Stimulated activated naive CD8-positive, alpha-beta T cell treated with anti-CD3 and anti-CD28 coated beads, Interleukin-15, Interleukin-2, amounts not matched to agents 100 ng/mL and 50 ng/mL, for 24 hours (primary cell): ENCODE measurements around the gene PTGDR2.

Source experiments
- H3K27ac Mint-ChIP-seq: one replicate; pipeline ENCODE4 v1.8.0; 2021; ENCODE audit warnings: mild to moderate bottlenecking, mixed read lengths
- H3K27me3 Mint-ChIP-seq: one replicate; pipeline ENCODE4 v1.8.0; 2021; ENCODE audit warnings: mixed read lengths
- H3K36me3 Mint-ChIP-seq: one replicate; pipeline ENCODE4 v1.8.0; 2021; ENCODE audit warnings: low read depth, mixed read lengths
- H3K4me1 Mint-ChIP-seq: one replicate; pipeline ENCODE4 v1.8.0; 2021; ENCODE audit warnings: low read depth, mixed read lengths
- H3K4me3 Mint-ChIP-seq: one replicate; pipeline ENCODE4 v1.8.0; 2021; ENCODE audit warnings: mild to moderate bottlenecking, mixed read lengths
- H3K9me3 Mint-ChIP-seq: one replicate; pipeline ENCODE4 v1.8.0; 2021; ENCODE audit warnings: mixed read lengths

The PTGDR2 gene

DNA sequence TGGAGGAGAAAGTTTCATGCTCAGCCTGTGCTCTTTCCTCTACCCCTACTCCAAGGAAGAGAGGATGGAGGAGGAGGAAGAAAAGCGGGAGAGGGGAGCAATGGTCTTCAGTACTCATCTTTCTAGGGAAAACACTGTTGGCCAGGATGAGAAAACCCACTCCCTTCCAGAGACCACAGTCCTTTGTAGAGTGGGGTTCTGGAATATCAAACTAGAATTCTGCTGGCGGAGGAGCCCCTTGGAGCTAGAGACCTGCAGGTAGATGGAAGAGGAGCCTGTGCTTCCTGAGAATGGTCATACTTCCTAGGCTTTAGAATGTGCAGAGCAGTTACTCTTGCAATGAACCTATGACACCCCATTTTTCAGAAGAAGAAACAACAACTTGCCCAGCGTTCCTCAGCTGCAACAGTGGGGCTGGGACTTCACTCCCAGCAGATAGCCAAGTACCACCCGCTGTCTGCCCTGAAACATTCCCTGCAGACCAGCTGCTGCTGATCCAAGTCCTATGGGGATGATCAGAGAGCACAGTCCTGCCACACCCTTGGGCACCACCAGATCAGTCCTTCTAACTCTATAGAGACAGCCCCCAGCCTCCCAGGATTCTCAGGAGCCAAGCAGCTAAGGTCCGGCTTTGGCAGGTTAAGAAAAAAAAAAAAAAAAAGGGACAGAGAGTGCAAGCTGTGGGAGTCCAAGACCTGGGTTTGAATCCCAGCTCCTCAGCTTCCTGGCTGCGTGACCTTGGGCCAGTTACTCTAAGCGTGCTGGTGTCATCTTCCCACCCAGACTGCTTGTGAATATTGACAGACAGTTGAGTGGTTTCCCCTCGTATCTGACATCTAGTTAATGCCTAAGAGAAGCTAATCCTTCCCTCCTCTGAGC lies 664 bp downstream of the PTGDR2 start:
- H3K9me3 Mint-ChIP-seq = no peaks in the 10 kb centered on the region
- no peaks in the 10 kb centered on the region for H3K27me3 Mint-ChIP-seq
- H3K36me3 Mint-ChIP-seq = peaks cover 30% of the 10 kb centered on the region
- no peak overlapping the region for H3K4me3 Mint-ChIP-seq
- no peak overlapping the region for H3K27ac Mint-ChIP-seq
- H3K4me1 Mint-ChIP-seq = peaks cover 24% of the 10 kb centered on the region

DNA sequence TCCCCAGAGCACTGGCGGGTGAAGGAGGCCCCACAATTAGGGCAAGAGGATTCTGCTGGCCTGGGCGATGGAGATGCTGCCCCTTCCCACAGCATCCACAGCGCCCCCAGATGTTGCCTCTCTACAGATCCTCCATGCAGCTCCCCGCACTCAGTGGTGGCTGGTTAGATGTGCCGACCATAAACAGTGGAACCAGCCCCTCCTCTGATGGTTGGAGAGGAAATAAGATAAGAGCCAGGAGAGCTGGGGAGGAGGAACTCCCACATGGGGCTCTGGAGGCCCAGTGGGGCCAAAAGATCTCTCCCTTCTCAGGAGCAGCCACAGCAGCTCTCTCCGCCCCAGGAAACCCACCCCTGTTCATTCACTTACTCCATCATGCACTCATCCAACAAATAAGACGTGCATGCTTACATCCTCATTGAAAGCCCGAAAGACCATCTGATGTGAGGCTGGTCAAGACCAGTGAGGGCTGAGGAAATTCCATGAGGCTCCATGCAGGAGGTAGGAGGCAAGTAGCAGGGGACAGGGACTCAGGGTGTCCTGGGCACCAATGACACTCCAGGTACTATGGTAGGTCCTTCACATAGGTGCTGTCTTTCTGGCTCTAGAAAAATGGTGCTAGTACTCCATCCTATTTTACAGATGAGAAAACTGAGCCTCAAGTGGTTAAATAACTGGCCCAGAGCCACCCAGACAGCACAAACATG lies 1.5 kb downstream of the PTGDR2 start:
- Mint-ChIP-seq H3K4me1 (peaks cover 23% of the 10 kb centered on the region), H3K9me3 (no peaks in the 10 kb centered on the region), H3K27me3 (no peaks in the 10 kb centered on the region), H3K4me3 (no peak overlapping the region), H3K36me3 (peaks cover 36% of the 10 kb centered on the region), H3K27ac (no peak overlapping the region)

DNA sequence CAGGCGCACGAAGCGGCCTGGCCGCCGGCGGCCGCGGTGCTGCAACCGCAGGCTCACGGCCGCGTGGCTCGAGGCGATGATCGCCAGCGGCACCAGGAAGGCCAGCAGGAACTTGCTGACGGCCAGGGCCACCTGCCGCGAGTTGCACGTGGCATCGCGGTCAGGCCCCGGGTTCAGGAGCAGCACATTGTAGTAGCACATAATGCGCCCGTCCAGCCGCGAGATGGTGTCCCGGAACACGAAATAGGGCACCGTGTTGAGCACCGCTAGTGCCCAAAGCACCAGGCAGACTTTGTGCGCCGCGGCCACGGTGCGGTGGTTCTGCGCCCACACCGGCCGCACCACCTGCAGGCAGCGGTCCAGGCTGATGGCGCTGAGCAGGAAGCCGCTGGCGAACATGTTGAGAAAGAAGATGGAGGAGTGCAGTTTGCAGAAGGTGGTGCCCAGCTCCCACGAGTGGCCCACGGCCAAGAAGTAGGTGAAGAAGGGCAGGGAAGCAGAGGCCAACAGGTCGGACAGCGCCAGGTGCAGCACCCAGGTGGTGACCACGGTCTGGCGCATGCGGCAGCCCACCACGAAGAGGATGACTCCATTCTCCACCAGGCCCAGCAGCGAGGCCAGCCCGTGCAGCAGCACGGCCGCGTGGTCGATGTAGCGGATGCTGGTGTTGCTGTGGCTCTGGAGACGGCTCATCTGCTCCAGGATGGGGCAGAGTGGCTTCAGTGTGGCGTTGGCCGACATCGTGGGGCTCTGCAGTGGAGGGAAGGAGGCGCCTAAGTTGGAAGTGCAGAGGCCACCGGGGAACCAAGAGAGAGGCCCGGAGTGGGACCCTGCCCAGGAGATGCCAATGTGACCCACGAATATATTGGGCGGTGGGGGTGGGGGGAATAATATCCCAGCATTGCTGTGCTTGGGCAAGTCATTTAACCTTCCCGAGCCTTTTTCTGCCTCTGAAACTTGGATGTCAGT lies 2.5 kb downstream of the PTGDR2 start:
- Mint-ChIP-seq H3K9me3 (no peaks in the 10 kb centered on the region), H3K4me1 (peaks cover 13% of the 10 kb centered on the region), H3K27me3 (no peaks in the 10 kb centered on the region), H3K4me3 (no peak overlapping the region), H3K36me3 (peaks cover 42% of the 10 kb centered on the region), H3K27ac (no peak overlapping the region)

DNA sequence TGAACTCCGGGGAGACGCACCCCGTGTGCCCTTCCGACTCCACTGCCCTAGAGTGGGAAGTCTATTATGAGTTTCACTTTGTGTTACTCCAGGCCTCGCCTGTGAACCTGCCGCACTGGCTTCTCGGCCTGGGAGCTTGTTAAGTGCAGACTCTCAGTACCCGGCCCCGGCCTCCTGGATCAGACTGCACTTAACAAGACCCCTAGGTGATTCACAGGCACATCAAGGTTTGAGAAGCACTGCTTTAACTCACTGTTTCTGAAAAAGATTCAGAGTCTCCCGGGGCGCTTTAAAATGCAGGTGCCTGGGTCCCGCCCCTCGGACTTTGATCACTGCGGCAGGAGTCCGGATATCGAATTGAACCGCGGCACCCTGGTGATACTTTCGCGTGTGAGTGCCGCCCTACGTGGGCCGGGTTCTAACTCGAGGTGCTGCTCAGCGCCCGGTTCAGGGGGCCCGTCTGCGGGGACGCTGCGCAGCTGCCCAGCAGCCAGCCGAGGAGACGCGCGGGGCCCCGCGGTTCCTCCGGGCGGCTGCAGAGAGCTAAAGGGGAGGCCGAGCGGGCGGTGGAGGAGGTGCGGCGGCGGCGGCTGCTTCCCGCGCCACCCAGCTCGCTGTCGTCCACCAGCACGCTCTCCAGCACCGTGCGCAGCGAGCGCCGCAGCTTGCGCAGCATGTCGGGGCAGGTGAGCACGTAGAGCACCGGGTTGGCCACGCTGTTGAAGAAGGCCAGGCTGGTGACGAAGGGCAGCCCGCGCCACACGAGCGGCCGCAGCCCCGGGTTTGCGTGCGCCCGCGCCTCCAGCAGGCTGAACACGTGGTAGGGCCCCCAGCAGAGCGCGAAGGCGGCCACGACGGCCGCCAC lies 3.4 kb downstream of the PTGDR2 start:
- Mint-ChIP-seq H3K4me1 (peaks cover 4% of the 10 kb centered on the region), H3K36me3 (peaks cover 48% of the 10 kb centered on the region), H3K27me3 (no peaks in the 10 kb centered on the region), H3K27ac (no peak overlapping the region), H3K9me3 (no peaks in the 10 kb centered on the region), H3K4me3 (no peak overlapping the region)

DNA sequence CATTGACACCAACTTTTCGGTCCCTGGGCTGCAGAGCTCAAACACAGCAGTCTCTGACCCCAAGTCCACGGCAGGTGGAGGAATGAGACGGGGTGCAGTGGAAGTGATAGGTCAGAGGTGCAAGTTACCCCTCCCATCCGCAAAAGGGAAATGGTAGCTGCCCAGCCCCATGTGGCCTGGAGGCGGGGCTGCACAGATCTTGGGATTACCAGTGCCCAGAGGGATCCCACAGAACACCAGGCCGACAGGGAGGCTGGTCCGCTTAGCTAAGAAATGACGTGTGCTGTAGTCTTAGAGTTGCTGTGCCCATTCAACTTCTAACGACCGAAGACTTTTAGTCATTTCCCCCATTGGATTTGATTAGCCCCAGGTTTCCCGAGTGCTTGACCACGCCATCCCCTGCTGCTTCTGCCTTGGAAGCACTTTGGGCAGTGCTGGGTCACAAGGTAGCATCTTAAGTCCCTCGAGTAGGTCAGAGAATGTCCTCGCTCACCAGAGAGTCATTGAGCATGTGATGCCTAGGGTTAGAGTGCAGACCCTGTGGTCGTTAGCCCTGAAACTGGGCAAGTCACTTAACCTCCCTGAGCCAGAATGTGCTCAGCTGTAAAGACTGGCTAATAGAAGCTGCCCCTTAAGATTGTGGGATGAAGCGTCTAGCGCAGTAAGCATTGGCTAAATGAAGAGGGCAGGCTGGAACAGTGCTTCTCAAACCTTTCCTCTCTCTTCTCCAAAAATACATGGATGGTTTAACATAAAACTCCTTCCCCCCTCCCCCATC lies 4.2 kb downstream of the PTGDR2 start:
- Mint-ChIP-seq H3K9me3 (no peaks in the 10 kb centered on the region), H3K36me3 (peaks cover 56% of the 10 kb centered on the region), H3K27me3 (no peaks in the 10 kb centered on the region), H3K4me1 (no peaks in the 10 kb centered on the region), H3K4me3 (no peak overlapping the region), H3K27ac (no peak overlapping the region)

DNA sequence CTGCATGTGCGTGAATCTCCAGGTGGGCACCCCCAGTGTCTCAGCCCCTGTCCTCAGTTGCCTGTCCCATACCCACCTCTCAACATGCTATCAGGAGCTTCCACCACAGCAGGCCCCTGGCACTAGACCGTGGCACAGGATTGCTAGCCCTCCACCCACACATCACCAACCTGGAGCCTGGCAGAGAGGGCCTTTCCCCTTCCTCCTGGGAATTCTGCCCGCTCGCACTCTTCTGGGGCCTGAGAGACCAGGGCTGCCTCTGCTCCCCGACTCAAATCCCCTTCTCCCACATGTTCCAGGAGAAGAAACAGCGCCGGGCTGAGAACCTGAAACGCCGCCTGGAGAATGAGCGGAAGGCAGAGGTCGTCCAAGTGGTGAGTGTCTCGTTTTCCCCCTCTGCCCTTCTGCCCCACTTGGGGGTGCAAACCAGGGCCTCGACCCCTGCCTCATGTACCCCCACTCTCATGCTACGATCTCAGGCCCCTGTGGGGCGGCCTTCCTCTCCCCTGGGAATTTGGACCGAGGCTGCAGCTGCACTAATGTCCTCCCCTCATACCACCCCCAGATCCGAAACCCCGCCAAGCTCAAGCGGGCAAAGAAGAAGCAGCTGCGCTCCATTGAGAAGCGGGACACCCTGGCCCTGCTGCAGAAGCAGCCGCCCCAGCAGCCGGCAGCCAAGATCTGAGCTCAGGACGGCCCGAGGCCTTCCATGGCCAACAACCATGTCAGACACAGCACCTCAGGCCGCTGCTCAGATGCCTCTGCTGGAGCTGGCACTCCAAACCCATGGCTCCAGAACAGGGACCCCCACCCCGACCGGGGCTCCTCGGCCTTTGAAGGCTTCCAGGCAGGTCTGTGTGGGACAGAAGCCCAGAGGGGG lies 5.9 kb downstream of the PTGDR2 start:
- Mint-ChIP-seq H3K4me1 (peaks cover 7% of the 10 kb centered on the region), H3K27ac (no peak overlapping the region), H3K27me3 (no peaks in the 10 kb centered on the region), H3K9me3 (no peaks in the 10 kb centered on the region), H3K4me3 (no peak overlapping the region), H3K36me3 (peaks cover 67% of the 10 kb centered on the region)

DNA sequence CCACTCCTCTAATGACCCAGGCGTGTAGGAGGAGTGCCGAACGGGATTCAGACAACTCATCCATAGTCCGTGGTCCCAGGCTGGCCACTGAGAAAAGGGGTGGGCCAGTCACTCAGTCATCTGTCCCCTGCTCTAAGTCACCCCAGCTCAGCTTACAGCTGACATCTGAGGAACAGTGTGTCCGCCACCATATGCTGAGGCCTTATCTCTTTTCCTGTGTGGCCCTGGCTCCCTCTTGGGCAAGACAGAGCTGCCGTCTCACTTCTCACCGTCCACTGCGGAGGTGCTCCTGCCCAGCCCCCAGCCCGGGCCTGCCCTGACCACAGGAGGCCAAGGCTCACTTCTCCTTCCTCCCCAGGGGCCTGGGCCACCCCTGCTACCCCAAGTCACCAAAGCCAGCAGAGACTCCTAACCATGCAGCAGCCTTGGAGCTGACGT lies 7.0 kb downstream of the PTGDR2 start:
- Mint-ChIP-seq H3K27me3 (no peaks in the 10 kb centered on the region), H3K9me3 (no peaks in the 10 kb centered on the region), H3K36me3 (peaks cover 76% of the 10 kb centered on the region), H3K4me1 (peaks cover 18% of the 10 kb centered on the region), H3K27ac (no peak overlapping the region), H3K4me3 (no peak overlapping the region)

DNA sequence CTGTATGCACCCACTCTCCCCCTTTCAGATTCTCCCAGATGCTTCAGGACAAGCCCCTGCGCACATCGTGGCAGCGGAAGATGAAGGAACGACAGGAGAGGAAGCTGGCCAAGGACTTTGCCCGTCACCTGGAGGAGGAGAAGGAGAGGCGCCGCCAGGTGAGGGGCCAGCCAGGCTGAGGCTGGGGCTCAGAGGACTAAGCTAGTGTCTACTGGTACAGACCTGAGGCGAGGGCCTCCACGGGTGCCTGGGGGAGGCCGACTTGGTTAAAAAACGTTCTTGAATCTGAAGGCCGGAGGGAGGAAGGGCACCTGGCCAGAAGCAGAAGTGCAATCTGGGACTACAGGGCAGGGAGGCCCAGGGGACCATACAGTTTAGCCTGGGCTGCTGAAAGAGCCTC lies 7.9 kb downstream of the PTGDR2 start:
- Mint-ChIP-seq H3K27ac (no peak overlapping the region), H3K27me3 (no peaks in the 10 kb centered on the region), H3K9me3 (no peaks in the 10 kb centered on the region), H3K4me1 (peaks cover 24% of the 10 kb centered on the region), H3K4me3 (no peak overlapping the region), H3K36me3 (peaks cover 77% of the 10 kb centered on the region)

DNA sequence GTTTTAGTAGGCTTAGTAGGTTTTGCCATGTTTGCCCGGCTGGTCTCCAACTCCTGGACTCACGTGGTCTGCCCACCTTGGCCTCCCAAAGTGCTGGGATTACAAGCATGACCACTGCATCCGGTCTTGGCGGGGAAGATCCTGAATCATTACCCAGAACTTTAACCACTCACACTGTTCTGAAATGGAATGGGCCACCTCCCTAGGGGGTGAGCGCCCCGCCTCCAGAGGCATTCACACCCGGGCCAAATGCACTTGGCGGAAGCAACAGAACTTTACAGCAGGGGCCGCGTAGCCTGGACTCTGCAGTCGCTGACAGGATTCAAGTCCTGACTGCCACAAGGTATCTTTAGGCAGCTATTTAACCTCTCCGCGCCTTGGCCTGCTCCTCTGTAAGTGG lies 8.5 kb downstream of the PTGDR2 start:
- Mint-ChIP-seq H3K4me3 (no peak overlapping the region), H3K27ac (no peak overlapping the region), H3K27me3 (no peaks in the 10 kb centered on the region), H3K36me3 (peaks cover 78% of the 10 kb centered on the region), H3K9me3 (no peaks in the 10 kb centered on the region), H3K4me1 (peaks cover 24% of the 10 kb centered on the region)

DNA sequence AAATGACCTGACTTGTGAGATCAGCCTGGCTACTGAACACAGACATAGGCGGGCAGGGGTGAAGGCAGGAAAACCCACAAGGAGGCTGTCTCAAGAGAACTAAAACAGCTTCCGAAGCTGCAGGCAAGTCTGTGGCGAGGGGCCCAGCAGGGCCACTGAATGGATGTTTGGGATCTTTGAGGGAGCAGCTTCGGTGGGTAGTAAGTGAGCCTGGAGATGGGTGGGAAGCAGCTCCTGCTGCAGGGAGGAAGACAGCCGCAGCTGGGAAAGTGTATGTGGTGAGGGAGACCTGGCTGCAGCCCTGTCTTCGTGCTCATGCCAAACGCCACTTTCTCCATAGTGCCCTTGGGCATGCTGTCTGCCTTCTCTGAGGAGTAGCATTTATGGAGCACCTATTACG lies 10.4 kb downstream of the PTGDR2 start:
- H3K4me3 Mint-ChIP-seq = peak overlapping the region; percentile 97
- H3K9me3 Mint-ChIP-seq = peaks cover 4% of the 10 kb centered on the region
- peaks cover 35% of the 10 kb centered on the region for H3K4me1 Mint-ChIP-seq
- no peaks in the 10 kb centered on the region for H3K27me3 Mint-ChIP-seq
- H3K36me3 Mint-ChIP-seq = peaks cover 59% of the 10 kb centered on the region
- H3K27ac Mint-ChIP-seq = no peak overlapping the region

DNA sequence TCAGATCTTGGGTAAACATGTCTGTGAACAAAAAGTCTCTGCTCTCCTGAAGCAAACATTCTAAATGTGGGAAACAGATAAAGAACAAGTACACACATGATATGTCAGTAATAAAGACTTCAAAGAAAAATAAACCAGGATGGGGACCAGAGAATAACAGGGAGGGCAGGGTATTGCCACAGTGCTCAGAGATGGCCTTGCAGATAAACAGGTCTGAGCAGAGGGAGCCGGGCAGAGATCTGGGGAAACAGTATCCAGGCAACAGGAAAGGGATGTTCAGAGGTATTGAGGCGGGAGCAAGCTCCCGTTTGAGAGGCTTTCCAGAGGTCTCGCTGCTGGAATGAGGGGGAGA lies 10.9 kb downstream of the PTGDR2 start:
- no peaks in the 10 kb centered on the region for H3K27me3 Mint-ChIP-seq
- no peak overlapping the region for H3K27ac Mint-ChIP-seq
- H3K4me3 Mint-ChIP-seq = peak overlapping the region; percentile 97
- H3K4me1 Mint-ChIP-seq = peaks cover 35% of the 10 kb centered on the region
- H3K9me3 Mint-ChIP-seq = peaks cover 4% of the 10 kb centered on the region
- H3K36me3 Mint-ChIP-seq = peaks cover 56% of the 10 kb centered on the region

DNA sequence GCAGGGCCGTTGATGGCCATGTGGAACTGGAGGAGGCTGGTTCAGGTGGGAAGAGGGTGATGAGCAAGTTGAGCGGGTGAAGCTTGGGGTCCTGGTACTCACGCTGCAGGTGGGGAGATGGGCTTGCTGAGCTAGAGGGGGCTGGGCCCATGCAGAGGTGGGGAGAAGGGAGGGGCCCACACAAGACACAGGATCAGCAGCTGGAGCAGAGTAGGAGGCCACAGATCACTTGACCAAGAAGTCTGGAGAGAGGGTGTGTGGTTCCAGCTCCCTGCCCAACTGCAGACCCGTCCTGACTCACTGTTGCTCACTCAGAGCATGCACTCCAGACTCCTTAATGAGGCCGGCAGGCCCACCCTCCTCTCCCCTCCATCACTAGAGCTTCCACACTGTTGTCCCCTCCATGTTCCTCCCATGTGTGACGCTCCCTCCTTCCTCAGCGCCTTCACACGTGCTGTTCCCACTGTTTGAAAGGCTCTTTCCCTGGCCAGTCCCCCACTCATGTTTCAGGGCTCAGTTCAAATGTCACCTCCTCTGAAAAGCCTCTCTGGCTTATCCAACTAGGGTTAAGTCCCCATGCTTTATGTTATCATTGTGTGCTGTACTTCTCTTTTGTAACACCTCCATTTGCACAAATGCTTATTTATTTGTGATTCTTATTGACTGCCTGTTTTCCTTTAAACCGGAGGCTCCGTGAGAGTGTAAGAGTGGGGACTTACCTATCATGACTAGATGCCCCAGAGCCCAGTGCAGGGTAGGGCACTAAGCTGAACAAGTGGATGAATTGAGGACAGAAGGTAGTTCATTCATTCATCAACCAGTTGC lies 11.5 kb downstream of the PTGDR2 start:
- Mint-ChIP-seq H3K27me3 (no peaks in the 10 kb centered on the region), H3K4me1 (peaks cover 35% of the 10 kb centered on the region), H3K9me3 (peaks cover 4% of the 10 kb centered on the region), H3K36me3 (peaks cover 52% of the 10 kb centered on the region), H3K4me3 (peak overlapping the region; percentile 97), H3K27ac (peak overlapping the region; percentile 95)
